Measurements from ENCODE around the gene FERMT1.
A peak's percentile ranks its signal among the peaks of the same experiment; 100 is the strongest.
"Not testable (repeated sequence)": the region's sequence is repeated elsewhere in the genome, so short reads cannot be mapped to it uniquely, and the experiment has no call there.

The FERMT1 gene

GRCh38 chr20:6060213-6060612, 62.6 kb downstream of the FERMT1 start:
- TF ChIP-seq CTCF (IDR thresholded peaks at IDR 0.05; ENCODE audit: insufficient read depth, low read depth, low read length, missing control alignments) = no peak
- no peak overlapping the region for H3K4me3 ChIP-seq (ENCODE audit: low read depth, low read length)
- no peak for DNase-seq (ENCODE audit: low read depth)

- no peak for DNase-seq (ENCODE audit: low read depth)
- TF ChIP-seq CTCF (IDR thresholded peaks at IDR 0.05; ENCODE audit: insufficient read depth, low read depth, low read length, missing control alignments) = no peak
- no peak overlapping the region for H3K4me3 ChIP-seq (ENCODE audit: low read depth, low read length)
Measured at GRCh38 chr20:6058684-6059295, 64.0 kb downstream of the FERMT1 start.

DNA sequence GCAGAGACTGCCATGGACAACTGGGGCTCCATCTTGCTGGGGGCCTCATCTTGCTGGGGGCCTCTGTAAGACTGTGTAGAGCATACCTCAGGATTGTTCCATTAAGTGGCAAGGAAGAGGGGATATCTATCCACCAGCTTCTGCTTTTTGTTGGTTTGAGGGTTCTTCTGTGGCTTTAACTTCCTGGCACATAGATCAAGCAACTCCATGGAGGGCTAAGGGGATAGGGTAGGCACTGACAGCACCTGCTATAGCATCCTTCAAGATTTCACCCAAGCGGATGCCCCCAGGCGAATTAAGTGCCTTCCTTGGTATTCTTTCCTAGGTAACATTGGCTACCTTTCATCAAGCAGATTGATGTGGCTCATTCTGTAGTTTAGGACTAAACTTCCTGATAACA, 65.1 kb downstream of the FERMT1 start:
- H3K4me3 ChIP-seq (ENCODE audit: low read depth, low read length) = no peak overlapping the region
- no peak for DNase-seq (ENCODE audit: low read depth)
- no peak for TF ChIP-seq CTCF (IDR thresholded peaks at IDR 0.05; ENCODE audit: insufficient read depth, low read depth, low read length, missing control alignments)

GRCh38 chr20:6057139-6057538, 65.7 kb downstream of the FERMT1 start:
- TF ChIP-seq CTCF (IDR thresholded peaks at IDR 0.05; ENCODE audit: insufficient read depth, low read depth, low read length, missing control alignments) = no peak
- DNase-seq (ENCODE audit: low read depth) = no peak
- no peak overlapping the region for H3K4me3 ChIP-seq (ENCODE audit: low read depth, low read length)

DNA sequence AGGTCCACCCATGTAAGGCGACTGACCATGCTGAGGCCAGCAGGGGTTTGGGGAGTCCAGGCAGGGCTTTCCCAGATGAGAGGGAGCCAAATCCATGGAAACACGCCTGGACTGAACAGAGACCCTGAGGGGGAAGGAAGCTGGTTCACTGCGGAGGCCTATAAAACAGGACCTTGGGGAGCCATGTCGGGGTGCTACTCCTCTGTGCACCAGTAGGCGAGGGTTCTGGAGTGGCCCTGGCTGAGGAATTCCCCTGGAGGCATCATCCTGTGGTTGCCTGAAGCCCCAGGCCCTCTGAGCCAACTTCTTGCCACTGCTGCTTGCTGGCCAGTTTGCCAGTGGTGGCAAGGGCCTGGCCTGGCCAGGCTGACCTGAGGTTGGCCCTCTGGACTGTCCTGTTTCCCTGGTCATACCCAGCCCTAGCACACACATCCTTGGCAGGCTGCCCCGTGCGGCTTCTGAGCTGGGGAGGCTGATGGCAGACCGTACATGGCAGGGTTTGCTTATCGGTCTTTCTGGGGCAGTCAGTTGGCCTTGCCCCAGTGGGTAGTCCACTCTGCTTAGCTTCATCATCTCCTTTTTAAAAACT, 66.8 kb downstream of the FERMT1 start:
- DNase-seq (ENCODE audit: low read depth) = no peak
- H3K4me3 ChIP-seq (ENCODE audit: low read depth, low read length) = no peak overlapping the region
- TF ChIP-seq CTCF (IDR thresholded peaks at IDR 0.05; ENCODE audit: insufficient read depth, low read depth, low read length, missing control alignments) = no peak

GRCh38 chr20:6055161-6055783, 67.6 kb downstream of the FERMT1 start:
- TF ChIP-seq CTCF (IDR thresholded peaks at IDR 0.05; ENCODE audit: insufficient read depth, low read depth, low read length, missing control alignments) = no peak
- peak; percentile 57 for DNase-seq (ENCODE audit: low read depth)
- H3K4me3 ChIP-seq (ENCODE audit: low read depth, low read length) = no peak overlapping the region

GRCh38 chr20:6054689-6055051, 68.2 kb downstream of the FERMT1 start:
- not testable (repeated sequence) for H3K4me3 ChIP-seq (ENCODE audit: low read depth, low read length)

More at GRCh38 chr20:6054689-6055051, 68.2 kb downstream of the FERMT1 start:
- DNase-seq (ENCODE audit: low read depth) = not testable (repeated sequence)

All from GM12865 (cell line).